Keratinocyte (primary cell): ENCODE measurements around the gene NCAPD3. TPM values are rescaled to one million over a fixed set of nuclear protein-coding genes. Genes with fewer than 3 reads are reported as not detected.

Experiments used
- DNase-seq: peaks from one replicate; pipeline ENCODE4 v3.0.0-alpha.2; 2011; ENCODE audit warnings: low read depth, missing footprints, low spot score
- FAIRE-seq: peaks from 2 replicates; lab custom pipeline; 2011; peaks lifted over from hg19 to GRCh38; lab: Jason Lieb, UNC
- H2AFZ ChIP-seq: 2 replicates; pipeline ENCODE4 v1.6.0; 2012; ENCODE audit warnings: low read length, control low read depth, inconsistent platforms; ENCODE audit not compliant: control insufficient read depth
- H3K27ac ChIP-seq: 2 replicates; pipeline ENCODE4 v1.5.1; 2011; ENCODE audit warnings: low read length; ENCODE audit not compliant: control insufficient read depth, insufficient read depth
- H3K27me3 ChIP-seq: 3 replicates; pipeline ENCODE4 v1.6.0; 2011; ENCODE audit warnings: low read length; ENCODE audit not compliant: control insufficient read depth, insufficient read depth; ENCODE audit errors: extremely low read depth
- H3K36me3 ChIP-seq, 2 experiments: 2 replicates in 1 of 2; 3 replicates in 1 of 2; pipeline ENCODE4 v1.5.1; 2011; ENCODE audit warnings: low read length in 2 of 2, mild to moderate bottlenecking in 1 of 2; ENCODE audit not compliant: control insufficient read depth in 2 of 2, insufficient read depth in 2 of 2; ENCODE audit errors: extremely low read depth in 1 of 2
- H3K4me1 ChIP-seq: 3 replicates; pipeline ENCODE4 v1.5.1; 2011; ENCODE audit warnings: low read length; ENCODE audit not compliant: control insufficient read depth, insufficient read depth; ENCODE audit errors: extremely low read depth
- H3K4me2 ChIP-seq: 3 replicates; pipeline ENCODE4 v1.6.0; 2011; ENCODE audit warnings: low read depth, low read length; ENCODE audit not compliant: control insufficient read depth, insufficient read depth; ENCODE audit errors: extremely low read depth
- H3K4me3 ChIP-seq, 3 experiments: fragments of 200-600 bp in 1 of 3; sonication (generic) in 1 of 3; 2 replicates in 2 of 3; 3 replicates in 1 of 3; pipeline ENCODE4 v1.5.1; 2011 to 2016; ENCODE audit warnings: low read length in 3 of 3, mild to moderate bottlenecking in 3 of 3, control low read depth in 2 of 3, inconsistent platforms in 1 of 3, low read depth in 1 of 3, mixed read lengths in 1 of 3, mixed run types in 1 of 3, moderate library complexity in 1 of 3; ENCODE audit not compliant: control insufficient read depth in 2 of 3, insufficient read depth in 2 of 3; ENCODE audit errors: extremely low read depth in 1 of 3
- H3K79me2 ChIP-seq: 2 replicates; pipeline ENCODE4 v1.6.0; 2012; ENCODE audit warnings: low read length; ENCODE audit not compliant: control insufficient read depth, insufficient read depth
- H3K9ac ChIP-seq: 3 replicates; pipeline ENCODE4 v1.6.0; 2011; ENCODE audit warnings: low read length; ENCODE audit not compliant: control insufficient read depth, insufficient read depth; ENCODE audit errors: extremely low read depth
- H3K9me1 ChIP-seq: 3 replicates; pipeline ENCODE4 v1.6.0; 2011; ENCODE audit warnings: low read length; ENCODE audit not compliant: control insufficient read depth, insufficient read depth; ENCODE audit errors: extremely low read depth
- H3K9me3 ChIP-seq: 2 replicates; pipeline ENCODE4 v1.5.1; 2012; ENCODE audit warnings: low read depth, low read length; ENCODE audit not compliant: control insufficient read depth
- H4K20me1 ChIP-seq: 3 replicates; pipeline ENCODE4 v1.6.0; 2011; ENCODE audit warnings: low read length; ENCODE audit not compliant: control insufficient read depth, insufficient read depth; ENCODE audit errors: extremely low read depth
- EZH2 ChIP-seq: IDR thresholded peaks from one replicate; pipeline ENCODE4 v1.6.1; 2012; ENCODE audit warnings: inconsistent platforms, mild to moderate bottlenecking, low read length, moderate library complexity
- dilution Hi-C: fragments of 300-500 bp; cut with MboI; formaldehyde crosslinking; loops from one replicate; pipeline ENCODE4 v1.7.0; 2020; ENCODE audit warnings: low sequenced_read_pairs; ENCODE audit not compliant: extremely low pct_ligation_motif_present
- polyA plus RNA-seq, 5 experiments: library from polyadenylated mRNA; depleted of rRNA in 3 of 5; stranded (reverse) in 3 of 5; stranded (forward) in 1 of 5; unstranded in 1 of 5; fragments of >200 nt; gene quantifications; 1 replicate in 1 of 5; 2 replicates in 3 of 5; 3 replicates in 1 of 5; pipeline versions ENCODE4 v1.2.1 to v1.2.3, GENCODE V29; 2011 to 2012; ENCODE audit warnings: missing spikeins in 2 of 5, low read depth in 1 of 5, low replicate concordance in 1 of 5
- TF ChIP-seq, protein P1 (sequence below), 3 experiments: IDR thresholded peaks in 1 of 3; conservative IDR thresholded peaks in 1 of 3; optimal IDR thresholded peaks in 1 of 3; 2 replicates in 2 of 3; 3 replicates in 1 of 3; pipeline versions ENCODE3 to v1.5.1; 2011; ENCODE audit warnings: low read length in 3 of 3, mild to moderate bottlenecking in 3 of 3, moderate library complexity in 2 of 3, control low read depth in 1 of 3, inconsistent platforms in 1 of 3; ENCODE audit not compliant: insufficient read depth in 2 of 3; ENCODE audit errors: extremely low read depth in 1 of 3

NCAPD3 gene
- polyA plus RNA-seq, 1 donor (not counting 4 experiments of a cell fraction or from before 2014, with no cell fraction given) = 23.0 TPM

DNA sequence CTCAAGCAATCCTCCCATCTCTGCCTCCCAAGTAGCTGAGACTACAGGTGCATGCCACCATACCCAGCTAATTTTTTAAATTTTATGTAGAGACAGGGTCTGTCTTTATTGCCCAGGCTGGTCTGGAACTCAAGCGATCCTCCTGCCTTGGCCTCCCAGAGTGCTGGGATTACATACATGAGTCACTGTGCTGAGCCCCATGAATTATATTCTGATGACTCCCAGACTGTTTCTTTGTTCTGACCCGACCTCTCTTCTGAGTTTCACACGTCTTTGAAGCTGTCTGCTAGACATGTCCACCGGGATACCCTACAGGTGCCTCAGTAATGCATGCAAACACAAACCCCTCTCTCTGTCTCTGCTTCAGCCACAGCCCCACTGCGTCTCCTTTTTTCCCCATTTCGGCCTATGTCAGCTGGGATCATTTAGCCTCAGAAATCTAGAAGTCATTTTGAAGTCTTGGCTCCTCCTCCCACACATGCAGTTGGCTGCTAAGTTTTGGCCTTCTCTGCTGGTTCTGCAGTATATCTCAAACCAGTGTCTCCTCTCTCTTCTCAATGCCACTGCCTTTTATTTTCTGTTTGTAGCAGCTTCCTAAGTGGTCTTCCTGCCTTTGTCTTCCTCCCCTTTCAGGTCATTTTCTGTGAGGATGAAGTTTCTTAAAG lies 5.5 kb upstream of the NCAPD3 start:
- Histone ChIP-seq H3K9me3 (no peaks in the 10 kb centered on the region), H3K27ac (no peak overlapping the region), H3K4me3 (no peak overlapping the region), H3K9ac (no peak overlapping the region), H3K27me3 (no peaks in the 10 kb centered on the region), H4K20me1 (peaks cover 2% of the 10 kb centered on the region), H3K4me2 (no peak overlapping the region), H3K36me3 (peaks cover 0 to 10% of the 10 kb centered on the region in 2 experiments), H3K79me2 (peaks cover 78% of the 10 kb centered on the region), H2AFZ (no peak overlapping the region), H3K4me1 (peaks cover 16% of the 10 kb centered on the region), H3K9me1 (peaks cover 2% of the 10 kb centered on the region)
- TF ChIP-seq, protein P1, sequence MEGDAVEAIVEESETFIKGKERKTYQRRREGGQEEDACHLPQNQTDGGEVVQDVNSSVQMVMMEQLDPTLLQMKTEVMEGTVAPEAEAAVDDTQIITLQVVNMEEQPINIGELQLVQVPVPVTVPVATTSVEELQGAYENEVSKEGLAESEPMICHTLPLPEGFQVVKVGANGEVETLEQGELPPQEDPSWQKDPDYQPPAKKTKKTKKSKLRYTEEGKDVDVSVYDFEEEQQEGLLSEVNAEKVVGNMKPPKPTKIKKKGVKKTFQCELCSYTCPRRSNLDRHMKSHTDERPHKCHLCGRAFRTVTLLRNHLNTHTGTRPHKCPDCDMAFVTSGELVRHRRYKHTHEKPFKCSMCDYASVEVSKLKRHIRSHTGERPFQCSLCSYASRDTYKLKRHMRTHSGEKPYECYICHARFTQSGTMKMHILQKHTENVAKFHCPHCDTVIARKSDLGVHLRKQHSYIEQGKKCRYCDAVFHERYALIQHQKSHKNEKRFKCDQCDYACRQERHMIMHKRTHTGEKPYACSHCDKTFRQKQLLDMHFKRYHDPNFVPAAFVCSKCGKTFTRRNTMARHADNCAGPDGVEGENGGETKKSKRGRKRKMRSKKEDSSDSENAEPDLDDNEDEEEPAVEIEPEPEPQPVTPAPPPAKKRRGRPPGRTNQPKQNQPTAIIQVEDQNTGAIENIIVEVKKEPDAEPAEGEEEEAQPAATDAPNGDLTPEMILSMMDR (optimal IDR thresholded peaks at IDR 0.05 in 1 of 3, IDR thresholded peaks at IDR 0.05 in 1 of 3, conservative IDR thresholded peaks at IDR 0.05 in 1 of 3; ENCODE audit: extremely low read depth in 1 of 3, insufficient read depth in 2 of 3, low read length in 3 of 3) = no peak
- TF ChIP-seq EZH2 = no peak
- FAIRE-seq (no peak), DNase-seq (no peak)
- dilution Hi-C loops = no loop called here

DNA sequence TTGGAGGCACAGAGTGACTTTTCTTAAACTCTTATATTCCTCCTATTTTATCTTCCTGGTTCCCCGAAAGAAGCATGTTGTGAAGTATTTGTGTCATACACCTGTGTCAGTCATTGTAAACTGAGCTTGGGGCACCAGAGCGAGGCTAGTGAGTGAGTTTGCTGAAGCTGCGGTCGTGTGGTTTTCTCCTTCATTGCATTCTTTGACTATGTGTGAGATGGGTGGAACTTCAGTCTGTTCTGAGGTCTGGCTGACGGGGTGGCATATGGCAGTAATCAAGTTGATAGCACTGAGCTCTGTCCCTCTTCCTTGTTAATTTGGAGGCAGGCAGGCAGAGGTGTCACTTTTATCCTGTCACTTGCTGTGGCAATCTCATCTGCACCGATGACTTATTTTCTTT lies 4.9 kb upstream of the NCAPD3 start:
- H3K79me2 ChIP-seq = peaks cover 74% of the 10 kb centered on the region
- no peak for FAIRE-seq
- peaks cover 2% of the 10 kb centered on the region for H3K9me1 ChIP-seq
- H3K27ac ChIP-seq = no peak overlapping the region
- H3K9me3 ChIP-seq = no peaks in the 10 kb centered on the region
- no peak for TF ChIP-seq EZH2
- TF ChIP-seq, protein P1 (optimal IDR thresholded peaks at IDR 0.05 in 1 of 3, IDR thresholded peaks at IDR 0.05 in 1 of 3, conservative IDR thresholded peaks at IDR 0.05 in 1 of 3; ENCODE audit: extremely low read depth in 1 of 3, insufficient read depth in 2 of 3, low read length in 3 of 3) = no peak
- H3K4me3 ChIP-seq = no peak overlapping the region
- H4K20me1 ChIP-seq = peaks cover 2% of the 10 kb centered on the region
- no peak for DNase-seq
- dilution Hi-C loops = no loop called here
- peaks cover 0 to 10% of the 10 kb centered on the region in 2 experiments for H3K36me3 ChIP-seq
- H3K4me2 ChIP-seq = no peak overlapping the region
- peaks cover 16% of the 10 kb centered on the region for H3K4me1 ChIP-seq
- no peaks in the 10 kb centered on the region for H3K27me3 ChIP-seq
- H2AFZ ChIP-seq = no peak overlapping the region
- H3K9ac ChIP-seq = no peak overlapping the region
